GM04504 (cell line): ENCODE measurements around the gene FAM177B.

Source experiments
- DNase-seq: peaks from one replicate; pipeline ENCODE4 v3.0.0-alpha.2; 2012; ENCODE audit warnings: low read depth

The FAM177B gene

GRCh38 chr1:222786121-222786520, 49.1 kb downstream of the FAM177B start:
- no peak for DNase-seq

- DNase-seq = no peak
Measured at GRCh38 chr1:222787729-222788128, 50.7 kb downstream of the FAM177B start.

DNA sequence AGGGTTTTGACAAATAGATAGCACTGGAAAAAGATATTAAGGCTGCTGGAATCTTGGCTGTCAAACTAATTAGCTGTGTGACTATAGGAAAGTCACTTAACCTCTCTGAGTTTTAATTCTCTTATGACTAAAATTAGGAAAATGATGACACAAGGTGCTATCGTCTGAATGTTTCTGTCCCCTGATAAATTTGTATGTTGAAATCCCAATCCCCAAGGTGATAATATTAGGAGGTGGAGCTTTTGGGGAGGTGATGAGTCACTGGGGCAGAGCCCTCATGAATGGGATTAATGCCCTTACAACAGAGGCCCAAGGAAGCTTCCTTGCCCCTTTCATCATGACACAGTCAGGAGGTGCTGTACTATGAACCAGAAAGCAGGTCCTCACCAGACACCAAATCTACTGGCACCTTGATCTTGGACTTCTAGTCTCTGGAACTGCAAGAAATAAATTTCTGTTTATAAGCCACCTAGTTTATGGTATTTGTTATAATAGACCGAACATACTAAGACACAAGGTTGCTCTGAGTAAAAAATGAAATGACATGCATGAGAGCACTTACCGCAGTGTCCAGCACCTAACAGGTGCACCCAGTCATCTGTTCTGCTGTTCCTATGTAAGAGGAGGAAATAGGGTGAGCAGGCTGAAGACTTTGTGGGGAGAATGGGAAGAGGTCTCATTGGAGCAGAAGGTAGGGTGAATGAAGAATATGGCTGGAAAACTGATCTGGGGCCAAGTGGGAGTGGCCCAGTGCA, 51.6 kb downstream of the FAM177B start:
- no peak for DNase-seq

DNA sequence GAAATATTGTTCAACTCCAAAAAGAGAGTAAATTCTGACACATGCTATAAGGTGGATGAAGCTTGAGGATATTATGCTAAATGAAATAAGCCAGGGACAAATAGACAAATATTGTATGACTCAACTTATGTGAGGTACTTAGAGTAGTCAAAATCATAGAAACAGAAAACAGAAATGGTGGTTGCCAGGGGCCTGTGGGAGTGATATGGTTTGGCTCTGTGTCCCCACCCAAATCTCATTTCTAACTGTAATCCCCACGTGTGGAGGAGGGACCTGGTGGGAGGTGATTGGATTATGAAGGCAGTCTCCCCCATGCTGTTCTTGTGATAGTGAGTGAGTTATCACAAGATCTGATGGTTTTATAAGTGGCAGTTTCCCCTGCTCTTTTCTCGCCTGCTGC, 53.1 kb downstream of the FAM177B start:
- DNase-seq = no peak

DNA sequence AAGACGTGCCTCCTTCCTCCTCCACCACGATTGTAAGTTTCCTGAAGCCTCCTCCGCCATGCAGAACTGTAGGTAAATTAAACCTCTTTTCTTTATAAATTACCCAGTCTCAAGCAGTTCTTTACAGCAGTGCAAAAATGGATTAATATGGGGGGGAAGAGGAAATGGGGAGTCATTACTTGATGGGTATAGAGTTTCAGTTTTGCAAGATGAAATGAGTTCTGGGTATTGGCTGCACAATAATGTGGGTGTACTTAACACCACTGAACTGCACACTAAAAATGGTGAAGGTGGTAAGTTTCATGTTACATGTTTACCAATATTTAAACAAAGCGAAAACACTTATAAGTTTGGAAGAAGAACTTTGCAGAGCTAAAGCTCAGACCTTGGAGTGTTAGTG, 53.5 kb downstream of the FAM177B start:
- DNase-seq = no peak

GRCh38 chr1:222791006-222791710, 54.2 kb downstream of the FAM177B start:
- DNase-seq = no peak

DNA sequence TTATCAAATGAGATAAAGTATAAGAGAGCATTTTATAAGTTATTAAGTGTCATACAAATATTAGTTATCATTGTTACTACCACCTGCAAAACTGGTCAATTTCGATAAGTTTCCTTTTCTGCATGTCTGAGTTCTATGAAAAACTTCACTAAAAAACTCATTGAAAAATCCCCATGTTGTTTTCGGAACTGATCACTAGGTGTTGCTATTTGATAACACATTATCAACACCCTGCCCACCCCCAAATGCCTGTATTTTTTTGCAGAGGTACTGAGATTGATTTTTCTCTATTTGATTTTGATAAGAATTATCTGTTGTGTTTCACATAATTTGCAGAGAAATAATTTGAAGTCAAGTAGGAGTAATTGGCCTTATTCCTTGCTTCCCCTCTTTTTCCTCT, 55.7 kb downstream of the FAM177B start:
- DNase-seq = no peak

DNA sequence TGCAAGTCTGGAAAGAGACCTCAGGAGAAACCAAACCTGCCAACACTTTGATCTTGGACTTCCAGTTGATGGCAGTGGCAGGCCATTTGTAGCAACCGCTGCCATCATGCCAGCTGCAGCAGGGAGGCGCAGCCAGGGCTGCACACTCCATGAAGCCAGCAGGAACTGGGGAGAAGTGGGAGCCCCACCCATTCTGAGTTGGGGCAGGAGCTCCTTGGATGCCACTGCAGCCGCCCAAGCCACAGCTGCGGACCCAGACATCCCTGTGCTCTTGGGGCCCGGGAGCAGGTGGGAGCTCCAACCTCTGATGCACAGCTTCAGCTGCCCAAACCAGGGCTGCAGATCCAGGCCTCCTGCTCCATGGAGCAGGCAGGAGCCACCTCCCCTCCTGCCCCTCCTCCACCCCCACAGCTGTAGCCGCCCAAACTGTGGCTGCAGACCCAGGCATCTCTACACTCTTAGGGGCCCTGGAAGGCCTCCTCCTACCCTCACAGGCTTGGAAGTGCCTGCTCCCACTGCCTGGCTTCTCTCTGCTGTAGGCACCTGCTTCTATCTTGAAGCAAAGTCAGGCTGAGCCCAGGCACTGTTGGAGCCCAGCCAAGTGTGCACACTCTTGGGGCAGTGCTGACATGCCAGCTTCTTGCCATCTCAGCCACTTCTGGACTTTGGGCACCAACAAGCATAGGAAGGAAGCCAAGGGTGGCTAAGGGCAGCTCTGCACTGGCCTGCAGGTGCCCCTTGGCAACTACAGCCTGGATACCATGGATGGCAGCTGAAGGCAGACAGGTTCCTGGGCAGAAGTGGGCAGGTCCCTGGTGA, 57.9 kb downstream of the FAM177B start:
- no peak for DNase-seq

DNA sequence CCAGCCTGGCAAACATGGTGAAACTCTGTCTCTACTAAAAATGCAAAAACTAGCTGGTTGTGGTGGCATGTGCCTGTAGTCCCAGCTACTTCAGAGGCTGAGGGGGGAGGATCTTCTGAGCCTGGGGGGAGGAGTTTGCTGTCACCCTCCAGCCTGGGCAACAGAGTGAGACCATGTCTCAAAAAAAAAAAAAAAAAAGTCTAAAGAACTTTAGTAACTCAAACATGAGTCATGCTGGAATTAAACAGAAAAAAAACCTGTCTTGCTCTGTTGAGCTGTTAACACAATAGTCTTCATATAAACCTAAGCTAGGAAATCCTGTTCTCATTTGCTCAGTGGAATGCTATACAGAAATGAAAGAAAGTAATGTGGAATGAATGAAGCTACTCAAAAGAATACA, 61.1 kb downstream of the FAM177B start:
- DNase-seq = no peak

DNA sequence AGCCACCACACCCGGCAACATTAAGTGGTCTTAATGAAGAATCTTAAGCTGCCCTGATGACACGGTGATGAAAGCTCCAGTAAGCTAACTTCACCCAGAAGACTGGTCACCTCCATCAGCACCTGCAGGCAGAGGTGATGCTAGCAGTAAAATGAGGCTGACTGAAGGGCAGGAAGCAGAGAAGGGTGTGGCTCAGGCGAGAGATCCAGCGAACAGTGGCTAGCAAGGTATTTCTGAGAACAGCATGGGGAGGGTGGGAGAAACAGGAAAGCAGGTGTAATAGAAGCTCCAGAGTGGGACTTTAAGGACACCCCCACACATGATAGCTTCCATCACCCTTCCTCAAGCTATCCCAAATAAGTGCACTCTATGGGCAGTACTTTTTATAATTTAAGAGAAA, 62.0 kb downstream of the FAM177B start:
- DNase-seq = no peak
